ENCODE data around the gene ABCG1.

DNA sequence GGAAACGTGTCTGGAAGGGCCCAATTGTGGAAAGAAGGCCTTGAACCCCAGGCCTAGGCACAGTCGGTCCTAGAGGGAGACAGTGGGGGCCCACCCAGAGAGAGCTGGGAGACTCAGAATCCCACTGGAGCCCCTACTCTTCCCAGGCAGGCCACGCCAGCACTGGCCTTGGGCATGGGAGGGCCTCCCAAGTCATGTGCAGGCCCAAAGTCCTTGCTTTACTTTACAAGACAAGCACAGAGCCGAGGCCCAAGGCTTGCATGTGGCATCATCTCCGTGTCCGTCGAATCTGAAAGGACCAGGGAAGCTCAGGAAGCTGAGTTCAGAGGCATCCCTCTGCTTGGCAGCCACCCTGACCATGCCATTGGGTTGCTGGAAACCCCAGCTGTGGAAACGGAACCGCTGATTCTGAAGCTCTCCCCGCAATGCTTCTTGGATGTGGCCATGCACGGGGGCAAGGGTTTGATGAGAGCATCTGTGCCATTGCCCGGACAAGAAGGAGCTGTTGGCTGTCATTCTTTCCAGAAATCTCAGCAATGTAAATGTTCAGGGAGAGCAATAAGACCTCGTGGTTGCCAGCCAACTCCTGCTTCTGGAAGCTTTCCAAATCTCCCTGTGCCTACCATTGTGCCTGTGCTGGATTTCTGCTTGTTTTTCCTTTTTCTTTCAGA, 32.8 kb downstream of the ABCG1 start:
- TF ChIP-seq CTCF (IDR thresholded peaks at IDR 0.05 in 4 of 5, conservative IDR thresholded peaks at IDR 0.05 in 1 of 5) (no peak), POLR2A (IDR thresholded peaks at IDR 0.05) (no peak)
